Endothelial cell of coronary artery (primary cell): ENCODE measurements around the gene B3GAT2. TPM values are rescaled to one million over a fixed set of nuclear protein-coding genes. Genes with fewer than 3 reads are reported as not detected.

Experiments
- total RNA-seq: library from RNA; depleted of rRNA; stranded (reverse); fragments of >200 nt; gene quantifications from 2 replicates; pipeline ENCODE4 v1.2.3, GENCODE V29; 2014

The B3GAT2 gene, protein sequence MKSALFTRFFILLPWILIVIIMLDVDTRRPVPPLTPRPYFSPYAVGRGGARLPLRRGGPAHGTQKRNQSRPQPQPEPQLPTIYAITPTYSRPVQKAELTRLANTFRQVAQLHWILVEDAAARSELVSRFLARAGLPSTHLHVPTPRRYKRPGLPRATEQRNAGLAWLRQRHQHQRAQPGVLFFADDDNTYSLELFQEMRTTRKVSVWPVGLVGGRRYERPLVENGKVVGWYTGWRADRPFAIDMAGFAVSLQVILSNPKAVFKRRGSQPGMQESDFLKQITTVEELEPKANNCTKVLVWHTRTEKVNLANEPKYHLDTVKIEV
- under 0.01 TPM in 1 of 2 replicates, not detected in the other for total RNA-seq

DNA sequence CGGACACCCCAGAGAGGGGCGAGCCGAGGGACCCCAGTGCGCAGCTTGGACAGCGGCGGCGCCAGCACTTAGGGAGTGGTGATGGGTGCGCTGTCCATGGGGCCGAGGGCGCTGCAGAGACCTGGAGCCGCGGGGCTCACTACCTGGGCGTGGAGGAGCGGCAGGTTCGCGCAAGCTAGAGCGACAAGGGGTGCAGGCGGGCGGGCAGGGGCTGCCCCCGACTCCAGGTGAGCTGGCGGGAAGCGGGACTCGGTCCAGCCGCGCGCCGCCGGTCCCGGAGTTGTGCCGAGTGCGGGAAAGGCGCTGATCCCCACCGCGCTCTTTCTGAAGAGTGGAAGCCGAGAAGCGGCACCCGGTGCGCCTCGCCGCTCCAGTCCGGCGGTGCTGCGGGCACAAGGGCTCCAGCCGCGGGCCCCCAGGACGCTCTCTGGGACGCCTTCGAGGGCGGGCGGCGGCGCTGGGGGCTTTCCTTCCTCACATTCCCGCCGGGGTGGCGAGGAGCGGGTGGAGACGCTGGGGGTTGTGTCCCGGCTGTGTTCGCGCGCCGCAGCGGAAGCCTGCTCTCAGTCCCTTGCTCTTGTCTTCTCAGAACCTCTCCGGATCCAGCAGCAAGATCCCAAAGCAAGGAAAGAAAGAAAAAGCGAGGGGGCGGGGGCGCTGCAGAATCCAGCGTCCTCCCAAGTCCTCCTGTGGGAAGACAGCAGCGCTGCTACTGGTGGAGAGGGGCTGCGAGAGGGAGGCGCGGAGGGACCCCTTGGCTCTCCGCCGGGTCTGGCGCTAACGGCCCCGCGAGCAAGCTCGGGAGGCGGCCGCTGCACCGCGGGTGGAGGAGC lies at the start of gene B3GAT2:
Gene B3GAT2 (minus strand): TSS at position 610 of the 833 bp plus-strand sequence. CDS start 631 bp downstream, outside the sequence.

